Measurements from ENCODE around the gene TMEM138.

- TF ChIP-seq CTCF (IDR thresholded peaks at IDR 0.05) (no peak), POLR2A (IDR thresholded peaks at IDR 0.05) (no peak)
These were observed 49.4 kb downstream of the TMEM138 start for GRCh38 chr11:61411589-61411988.

Data from body of pancreas (tissue), 4 donors.